ENCODE data around the gene REPS2. TPM values are rescaled to one million over a fixed set of nuclear protein-coding genes. Genes with fewer than 3 reads are reported as not detected.

REPS2 gene
- total and polyA plus RNA-seq, 9 of the 15 experiments (the other 6 are each of a cell fraction or from before 2014, with no cell fraction given) = 0.01 to 0.07 (median 0.01) TPM; not detected in 3

GRCh38 chrX:16946361-16946964, at the start of gene REPS2 (continued):
- TF ChIP-seq ARNT (IDR thresholded peaks at IDR 0.05) (no peak), GMEB1 (CRISPR knock-in tag; IDR thresholded peaks at IDR 0.05) (no peak), ARID3B (CRISPR knock-in tag; IDR thresholded peaks at IDR 0.05; ENCODE audit: borderline replicate concordance) (no peak), ZBTB17 (CRISPR knock-in tag; IDR thresholded peaks at IDR 0.05) (no peak), ZNF12 (CRISPR knock-in tag; IDR thresholded peaks at IDR 0.05) (no peak), CBX8 (IDR thresholded peaks at IDR 0.05; ENCODE audit: borderline replicate concordance, extremely low read depth, low read depth, low read length, poor library complexity, severe bottlenecking) (no peak), ZBTB1 (CRISPR knock-in tag; IDR thresholded peaks at IDR 0.05; ENCODE audit: borderline replicate concordance, low read depth) (peak; percentile 98), NCOA6 (IDR thresholded peaks at IDR 0.05) (no peak), ZNF717 (CRISPR knock-in tag; IDR thresholded peaks at IDR 0.05) (no peak), E2F6 (IDR thresholded peaks at IDR 0.05; ENCODE audit: borderline replicate concordance in 1 of 2, extremely low read depth in 1 of 2, insufficient read depth in 1 of 2, insufficient read length in 1 of 2, low read depth in 1 of 2, low read length in 1 of 2, poor library complexity in 1 of 2, severe bottlenecking in 1 of 2) (peak in 1 of 2 experiments; percentile 62), CTCF (IDR thresholded peaks at IDR 0.05 in 2 of 3, conservative IDR thresholded peaks at IDR 0.05 in 1 of 3; ENCODE audit: insufficient read depth in 2 of 3, low read depth in 1 of 3, low read length in 3 of 3) (peak in 1 of 3 experiments; percentile 20; a peak in 1 of 6 replicates), STAT6 (CRISPR knock-in tag; IDR thresholded peaks at IDR 0.05) (no peak), NRF1 (conservative IDR thresholded peaks at IDR 0.05 in 1 of 2, IDR thresholded peaks at IDR 0.05 in 1 of 2) (peak in 1 of 2 experiments; percentile 32; a peak in 1 of 4 replicates), GATAD2B (IDR thresholded peaks at IDR 0.05; ENCODE audit: borderline replicate concordance) (no peak), RBM39 (optimal IDR thresholded peaks at IDR 0.05; ENCODE audit: low read depth, low read length) (no peak), ZFP1 (CRISPR knock-in tag; IDR thresholded peaks at IDR 0.05) (no peak)
